GM12801 (cell line): ENCODE results near the gene PPM1H.

ENCODE experiments used
- TF ChIP-seq, protein P1 (sequence below): IDR thresholded peaks from one replicate; pipeline ENCODE4 v1.5.1; 2011; ENCODE audit warnings: control low read depth; ENCODE audit not compliant: insufficient read length; ENCODE audit errors: extremely low read depth

The PPM1H gene

DNA sequence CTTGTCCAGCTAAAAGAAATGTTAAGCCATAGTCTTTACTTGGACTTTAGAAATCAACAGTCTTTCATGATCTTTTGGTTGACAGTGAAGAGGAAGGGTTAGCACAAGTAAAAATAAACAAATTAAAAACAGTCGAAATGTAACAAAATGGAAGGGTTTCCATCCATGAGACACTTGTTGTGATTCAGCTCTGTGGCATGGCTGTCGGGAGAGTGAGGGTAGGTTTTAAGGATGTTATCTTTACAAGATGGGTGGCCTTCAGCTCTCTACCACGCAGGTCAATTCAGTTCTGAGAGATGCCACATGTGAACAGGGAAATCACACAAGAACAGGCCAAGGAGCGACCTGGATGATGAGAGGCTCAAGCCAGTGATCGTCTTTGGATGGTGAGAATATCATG is 180.2 kb downstream of the PPM1H start:
- TF ChIP-seq, protein P1, sequence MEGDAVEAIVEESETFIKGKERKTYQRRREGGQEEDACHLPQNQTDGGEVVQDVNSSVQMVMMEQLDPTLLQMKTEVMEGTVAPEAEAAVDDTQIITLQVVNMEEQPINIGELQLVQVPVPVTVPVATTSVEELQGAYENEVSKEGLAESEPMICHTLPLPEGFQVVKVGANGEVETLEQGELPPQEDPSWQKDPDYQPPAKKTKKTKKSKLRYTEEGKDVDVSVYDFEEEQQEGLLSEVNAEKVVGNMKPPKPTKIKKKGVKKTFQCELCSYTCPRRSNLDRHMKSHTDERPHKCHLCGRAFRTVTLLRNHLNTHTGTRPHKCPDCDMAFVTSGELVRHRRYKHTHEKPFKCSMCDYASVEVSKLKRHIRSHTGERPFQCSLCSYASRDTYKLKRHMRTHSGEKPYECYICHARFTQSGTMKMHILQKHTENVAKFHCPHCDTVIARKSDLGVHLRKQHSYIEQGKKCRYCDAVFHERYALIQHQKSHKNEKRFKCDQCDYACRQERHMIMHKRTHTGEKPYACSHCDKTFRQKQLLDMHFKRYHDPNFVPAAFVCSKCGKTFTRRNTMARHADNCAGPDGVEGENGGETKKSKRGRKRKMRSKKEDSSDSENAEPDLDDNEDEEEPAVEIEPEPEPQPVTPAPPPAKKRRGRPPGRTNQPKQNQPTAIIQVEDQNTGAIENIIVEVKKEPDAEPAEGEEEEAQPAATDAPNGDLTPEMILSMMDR: no peak

GRCh38 chr12:62751810-62752155 is 183.2 kb downstream of the PPM1H start:
- TF ChIP-seq, protein P1: no peak

GRCh38 chr12:62750941-62751809 is 183.8 kb downstream of the PPM1H start:
- TF ChIP-seq, protein P1: no peak

- TF ChIP-seq, protein P1: no peak
These were observed 185.4 kb downstream of the PPM1H start for GRCh38 chr12:62749586-62749985.

DNA sequence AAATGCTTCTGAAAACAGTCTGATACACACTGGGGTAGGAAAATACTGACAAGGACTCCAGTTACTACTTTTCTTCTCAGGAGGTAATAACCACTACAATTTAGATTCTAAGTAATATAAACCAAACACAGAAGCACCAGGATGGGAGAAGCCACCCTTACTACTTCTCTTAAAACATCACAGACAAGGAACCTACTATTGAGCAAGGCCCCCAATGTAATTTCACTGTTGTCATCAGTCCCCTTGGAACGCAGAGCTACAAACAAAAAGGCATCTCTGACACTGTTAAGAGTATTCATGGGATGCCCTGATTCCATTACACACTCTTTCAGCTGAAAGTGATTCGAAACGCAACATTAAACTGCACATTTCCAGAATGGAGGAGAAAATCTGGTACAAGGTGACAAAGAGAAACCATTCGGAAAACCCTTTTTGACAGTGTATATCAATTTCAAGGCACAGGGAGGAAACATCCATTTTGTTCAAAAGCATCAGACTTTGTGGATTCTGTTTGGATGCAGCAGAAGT is 185.9 kb downstream of the PPM1H start:
- TF ChIP-seq, protein P1: no peak

DNA sequence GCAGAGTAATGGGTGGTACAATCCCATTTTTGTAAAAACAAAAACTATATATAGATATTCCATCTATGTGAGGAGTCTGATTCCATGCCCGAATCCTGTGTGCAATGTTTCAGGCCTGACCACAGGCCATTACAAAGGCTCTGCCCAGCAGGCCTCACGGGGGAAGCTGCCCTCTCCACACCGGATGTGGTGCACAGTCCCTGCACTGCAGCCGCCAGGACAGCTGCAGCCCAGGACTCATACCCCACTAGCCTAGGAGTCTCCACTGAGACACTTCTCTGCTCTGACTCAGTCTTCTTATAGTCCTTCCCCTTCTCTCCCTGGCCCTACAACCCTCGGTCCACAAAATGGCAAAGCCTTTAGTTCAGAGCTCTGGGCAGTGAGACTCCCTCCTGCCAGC is 190.4 kb downstream of the PPM1H start:
- TF ChIP-seq, protein P1: no peak

DNA sequence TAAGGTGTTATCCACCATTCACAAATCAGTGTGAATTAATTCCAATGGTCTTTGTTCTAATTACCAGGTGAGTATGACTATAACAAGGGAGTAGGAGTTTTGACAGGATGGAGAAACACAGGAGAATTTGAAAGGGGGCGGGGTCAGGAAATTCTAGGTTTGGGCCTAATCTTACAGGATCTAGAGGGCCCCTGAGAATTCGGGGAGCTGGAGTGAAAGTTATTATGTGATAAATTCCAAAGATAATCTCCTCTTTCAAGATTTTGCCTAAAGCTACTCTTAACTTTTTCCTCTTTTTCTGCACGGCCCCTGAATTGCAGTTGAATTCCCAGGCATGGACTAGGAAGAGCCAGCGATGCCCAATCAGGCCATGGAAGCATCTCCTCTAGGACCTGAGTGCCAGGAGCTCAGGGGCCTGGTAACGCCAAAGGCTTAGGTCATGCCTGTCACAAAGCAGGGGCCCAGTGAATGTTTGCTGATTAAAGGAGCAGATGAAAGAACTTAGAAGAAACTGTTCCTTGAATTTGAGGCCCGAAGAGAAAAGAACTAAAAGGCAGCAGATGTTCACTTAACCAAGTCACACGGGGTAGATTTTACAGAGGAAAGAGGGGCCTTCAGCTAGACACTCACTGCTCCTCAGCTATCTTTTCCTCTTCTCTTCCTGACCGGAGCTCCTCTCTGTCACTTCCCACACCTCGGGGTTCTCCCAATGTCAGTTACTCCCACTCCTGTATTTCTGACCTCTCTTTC is 195.5 kb downstream of the PPM1H start:
- TF ChIP-seq, protein P1: no peak
